Measurements from ENCODE around the gene HACD2.

HACD2 gene

DNA sequence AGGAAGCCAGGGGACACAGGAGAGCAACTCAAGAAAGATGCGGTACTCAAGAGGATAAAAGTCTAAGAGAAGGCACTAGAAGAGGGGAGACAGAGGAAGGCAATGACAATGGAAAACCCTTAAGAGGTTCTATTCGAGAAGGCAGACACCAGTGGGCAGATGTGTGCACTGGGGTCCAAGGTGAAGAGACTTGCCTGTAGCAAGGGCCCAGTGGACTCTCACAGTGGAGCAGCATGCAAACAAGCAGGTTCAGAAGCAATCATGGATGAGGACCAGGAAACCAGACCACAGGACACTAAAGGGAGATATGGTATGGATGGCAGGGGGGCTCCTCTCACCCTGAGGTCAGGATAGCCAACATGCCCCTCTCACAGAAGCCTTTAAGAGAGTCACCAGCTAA is 138.6 kb downstream of the HACD2 start:
- no peak for DNase-seq (ENCODE audit: low read depth)

- DNase-seq (ENCODE audit: low read depth) = no peak
Measured at GRCh38 chr3:123445702-123446101, 139.2 kb downstream of the HACD2 start.

DNA sequence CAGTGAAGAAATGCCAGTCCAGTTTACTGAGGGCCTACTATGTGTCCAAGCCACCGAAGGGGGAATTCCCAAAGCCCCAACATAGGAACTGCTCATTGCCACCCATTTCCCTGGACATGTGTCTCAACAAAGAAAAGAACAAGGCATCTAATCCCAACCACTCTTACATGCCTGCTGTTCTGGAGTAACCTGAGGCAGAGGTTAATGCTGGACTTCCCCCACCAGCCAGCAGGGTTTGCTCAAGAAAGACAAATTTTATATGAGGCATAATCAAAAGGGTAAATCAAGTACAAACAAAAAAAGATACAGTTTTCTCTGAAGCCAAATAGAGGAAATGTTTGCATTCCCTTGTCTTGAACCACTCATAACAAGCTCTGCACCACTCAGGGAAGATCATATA is 140.1 kb downstream of the HACD2 start:
- DNase-seq (ENCODE audit: low read depth) = no peak

GRCh38 chr3:123444023-123444422 is 140.8 kb downstream of the HACD2 start:
- DNase-seq (ENCODE audit: low read depth) = no peak

- no peak for DNase-seq (ENCODE audit: low read depth)
Measured at GRCh38 chr3:123442908-123443307, 141.9 kb downstream of the HACD2 start.

DNA sequence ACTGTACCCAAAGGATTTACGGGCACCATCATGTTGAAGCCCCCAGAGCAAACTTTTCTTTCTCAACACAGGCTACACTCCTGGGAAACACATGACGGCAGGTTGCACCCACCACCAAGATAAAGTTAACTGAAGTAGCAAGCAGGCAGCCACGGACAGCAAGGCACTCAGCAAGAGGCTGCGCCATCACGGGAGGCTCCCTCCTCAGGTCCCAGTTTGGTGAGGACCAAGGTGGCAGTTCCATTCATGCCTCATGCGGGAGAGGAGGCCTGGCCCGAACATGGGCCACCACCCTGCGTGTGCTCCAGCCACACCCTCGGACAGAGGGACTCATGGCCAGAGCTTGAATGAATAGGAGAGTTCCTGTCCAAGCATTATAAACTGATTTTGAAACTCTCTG is 142.7 kb downstream of the HACD2 start:
- no peak for DNase-seq (ENCODE audit: low read depth)
